Spinal cord (tissue), 10 donors: ENCODE data around the gene TFF1. TPM values are rescaled to one million over a fixed set of nuclear protein-coding genes. Genes with fewer than 3 reads are reported as not detected.

Experiments
- DNase-seq, 6 donors: peaks; one replicate each; pipeline versions ENCODE4 v3.0.0 to v3.0.0-alpha.2; 2013 to 2015; ENCODE audit warnings: low spot score in 6 of 6, low read depth in 4 of 6
- H3K27ac ChIP-seq: one replicate; pipeline ENCODE4 v1.5.1; 2013; ENCODE audit warnings: low read depth, low read length, control low read depth
- H3K27me3 ChIP-seq: one replicate; pipeline ENCODE4 v1.6.1; 2013; ENCODE audit warnings: low read length; ENCODE audit not compliant: control insufficient read depth, insufficient read depth
- H3K36me3 ChIP-seq: one replicate; pipeline ENCODE4 v1.6.1; 2013; ENCODE audit warnings: low read length; ENCODE audit not compliant: control insufficient read depth, insufficient read depth
- H3K4me1 ChIP-seq: one replicate; pipeline ENCODE4 v1.6.1; 2013; ENCODE audit warnings: low read length; ENCODE audit not compliant: control insufficient read depth, insufficient read depth
- H3K4me3 ChIP-seq: one replicate; pipeline ENCODE4 v1.5.1; 2013; ENCODE audit warnings: low read depth, low read length, control low read depth
- H3K9me3 ChIP-seq: one replicate; pipeline ENCODE4 v1.6.1; 2013; ENCODE audit warnings: low read length; ENCODE audit not compliant: control insufficient read depth, insufficient read depth
- WGBS: methylation state at CpG from one replicate; pipeline ENCODE4 v1.1.5; 2013; ENCODE audit warnings: missing lambda C conversion rate; ENCODE audit not compliant: insufficient coverage; 5-methylcytosine and 5-hydroxymethylcytosine counted together
- polyA plus RNA-seq, 2 donors: library from polyadenylated mRNA; unstranded; fragments of 120-200 nt; gene quantifications; one replicate each; pipeline ENCODE4 v1.2.1, GENCODE V29; 2013; ENCODE audit not compliant: insufficient read length in 2 of 2
- total RNA-seq, 2 donors: library from RNA; depleted of rRNA in 1 of 2; stranded (reverse); fragments of 120-200 nt in 1 of 2; fragments of >200 nt in 1 of 2; gene quantifications; one replicate each; pipeline versions ENCODE4 v1.2.3 to v1.2.4, GENCODE V29; 2013 to 2014
- donor health status: healthy.

Gene TFF1
- total and polyA plus RNA-seq, 4 donors, result not detected

DNA sequence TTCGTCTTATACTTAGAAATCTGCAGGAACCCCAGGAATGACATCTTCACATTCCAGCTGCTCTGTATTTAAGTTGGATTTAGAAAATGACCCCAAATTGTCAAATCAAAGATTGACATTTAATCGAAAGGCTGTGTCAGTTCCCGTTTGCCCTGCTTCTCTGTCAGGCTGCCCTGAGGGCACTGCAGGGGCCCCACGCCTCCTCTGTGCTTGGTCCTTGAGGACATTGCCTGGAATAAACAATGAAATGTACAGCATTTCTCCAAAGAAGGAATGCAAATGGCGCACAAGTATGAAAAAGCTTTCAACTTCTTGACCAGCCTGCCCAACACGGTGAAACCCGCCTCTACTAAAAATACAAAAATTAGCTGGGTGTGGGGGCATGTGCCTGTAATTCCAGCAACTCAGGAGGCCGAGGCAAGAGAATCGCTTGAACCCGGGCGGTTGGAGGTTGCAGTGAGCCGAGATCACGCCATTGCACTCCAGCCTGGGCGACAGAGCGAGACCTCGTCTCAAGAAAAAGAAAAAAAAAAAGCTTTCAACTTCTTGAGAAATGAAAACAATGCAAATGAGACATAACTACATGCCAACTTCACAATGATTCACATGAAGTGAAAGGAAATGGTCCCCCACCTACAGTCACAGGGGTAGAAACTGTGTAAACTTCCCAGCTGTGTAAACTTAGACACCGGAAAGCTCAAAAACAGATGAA, 26.6 kb upstream of the TFF1 start:
- 86% methylated on average over 10 of the region's 17 CpGs for WGBS
- peaks cover 12% of the 10 kb centered on the region for H3K4me1 ChIP-seq
- H3K9me3 ChIP-seq, result no peaks in the 10 kb centered on the region

DNA sequence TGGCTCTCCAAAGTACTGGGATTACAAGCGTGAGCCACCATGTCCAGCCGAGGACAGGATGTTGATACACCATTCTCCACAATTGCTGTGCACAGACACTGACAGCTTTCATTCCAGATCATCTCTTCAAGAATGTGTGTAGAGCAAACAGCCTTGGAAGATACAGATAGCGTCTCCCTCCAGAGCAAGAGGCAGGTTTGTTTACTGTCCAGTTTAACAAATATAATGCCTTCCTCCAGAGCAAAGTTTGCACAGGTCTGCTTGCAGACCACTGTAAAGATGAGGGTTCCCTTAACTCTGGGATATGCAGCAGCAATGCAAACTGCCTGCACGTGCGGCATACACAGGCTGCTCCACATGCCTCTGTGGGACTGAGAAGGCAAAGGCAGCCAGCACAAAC, 25.0 kb upstream of the TFF1 start:
- Histone ChIP-seq H3K4me1 (peaks cover 9% of the 10 kb centered on the region), H3K4me3 (no peak overlapping the region), H3K27me3 (no peaks in the 10 kb centered on the region), H3K9me3 (no peaks in the 10 kb centered on the region), H3K36me3 (no peaks in the 10 kb centered on the region), H3K27ac (no peak overlapping the region)
- DNase-seq, result no peak
- 96% methylated on average over 4 of the region's 5 CpGs for WGBS

More for the DNA sequence above, 26.6 kb upstream of the TFF1 start:
- H3K27ac ChIP-seq, result no peak overlapping the region
- no peak overlapping the region for H3K4me3 ChIP-seq
- H3K27me3 ChIP-seq, result no peaks in the 10 kb centered on the region
- DNase-seq, result no peak
- no peaks in the 10 kb centered on the region for H3K36me3 ChIP-seq

DNA sequence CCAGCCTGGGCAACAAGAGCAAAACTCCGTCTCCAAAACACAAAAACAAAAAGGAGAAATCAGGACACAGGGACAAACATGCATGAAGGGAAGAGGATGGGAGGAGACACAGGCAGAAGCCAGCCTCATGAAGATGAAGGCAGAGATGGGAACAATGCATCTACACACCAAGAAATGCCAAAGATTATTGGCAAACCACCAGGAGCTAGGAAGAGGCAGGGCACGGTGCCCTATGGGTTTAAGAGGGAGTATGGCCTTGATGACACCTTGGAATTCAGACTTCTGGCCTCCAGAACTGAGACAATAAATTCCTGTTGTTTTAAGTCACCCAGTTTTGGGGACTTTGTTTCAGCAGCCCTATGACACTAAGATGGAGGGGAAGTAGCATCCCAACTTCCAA, 24.4 kb upstream of the TFF1 start:
- no peaks in the 10 kb centered on the region for H3K27me3 ChIP-seq
- H3K27ac ChIP-seq, result no peak overlapping the region
- H3K9me3 ChIP-seq, result no peaks in the 10 kb centered on the region
- DNase-seq, result no peak
- no peak overlapping the region for H3K4me3 ChIP-seq
- no peaks in the 10 kb centered on the region for H3K36me3 ChIP-seq
- WGBS, result 83% methylated on average over 1 of the region's 2 CpGs
- H3K4me1 ChIP-seq, result peaks cover 9% of the 10 kb centered on the region

DNA sequence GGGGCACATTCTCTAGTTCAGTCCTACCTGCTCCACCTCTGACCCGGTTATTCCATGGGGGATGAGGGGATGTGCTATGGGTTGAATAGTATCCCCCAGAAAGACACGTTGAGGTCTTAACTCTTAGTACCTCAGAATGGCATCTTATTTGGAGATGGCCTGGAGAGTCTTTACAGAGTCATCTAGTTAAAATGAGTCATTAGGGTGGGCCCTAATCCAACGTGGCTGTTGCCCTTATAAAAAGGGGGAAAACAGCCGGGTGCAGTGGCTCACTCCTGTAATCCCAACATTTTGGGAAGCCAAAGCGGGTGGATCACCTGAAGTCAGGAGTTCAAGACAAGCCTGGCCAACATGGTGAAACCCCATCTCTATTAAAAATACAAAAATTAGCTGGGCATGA, 23.9 kb upstream of the TFF1 start:
- Histone ChIP-seq H3K27me3 (no peaks in the 10 kb centered on the region), H3K9me3 (no peaks in the 10 kb centered on the region), H3K27ac (no peak overlapping the region), H3K4me1 (peaks cover 9% of the 10 kb centered on the region), H3K36me3 (no peaks in the 10 kb centered on the region), H3K4me3 (no peak overlapping the region)
- no peak for DNase-seq
- 40% methylated on average over 1 of the region's 5 CpGs for WGBS

DNA sequence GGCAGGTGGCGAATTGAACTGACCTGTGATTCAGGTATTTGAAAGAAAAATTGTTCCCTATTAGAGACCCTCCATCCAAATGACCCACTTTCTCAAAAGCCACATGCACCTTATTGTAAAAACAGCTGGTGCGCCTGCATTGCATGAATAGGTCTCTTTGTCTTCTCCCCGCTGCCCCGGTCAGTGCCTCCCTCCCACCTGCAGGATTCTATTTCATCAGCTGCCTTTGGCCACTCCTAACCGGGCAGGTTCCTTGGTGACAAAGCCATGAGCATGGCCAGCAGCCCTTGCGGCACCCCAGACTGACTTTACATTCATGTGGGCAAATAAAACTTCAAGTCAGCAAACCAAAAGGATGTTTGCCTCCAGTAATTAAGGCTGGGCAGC, 23.1 kb upstream of the TFF1 start:
- Histone ChIP-seq H3K4me3 (no peak overlapping the region), H3K36me3 (no peaks in the 10 kb centered on the region), H3K4me1 (peaks cover 9% of the 10 kb centered on the region), H3K9me3 (no peaks in the 10 kb centered on the region), H3K27ac (no peak overlapping the region), H3K27me3 (no peaks in the 10 kb centered on the region)
- DNase-seq, result no peak
- 35% methylated on average over 5 of the region's 6 CpGs for WGBS

DNA sequence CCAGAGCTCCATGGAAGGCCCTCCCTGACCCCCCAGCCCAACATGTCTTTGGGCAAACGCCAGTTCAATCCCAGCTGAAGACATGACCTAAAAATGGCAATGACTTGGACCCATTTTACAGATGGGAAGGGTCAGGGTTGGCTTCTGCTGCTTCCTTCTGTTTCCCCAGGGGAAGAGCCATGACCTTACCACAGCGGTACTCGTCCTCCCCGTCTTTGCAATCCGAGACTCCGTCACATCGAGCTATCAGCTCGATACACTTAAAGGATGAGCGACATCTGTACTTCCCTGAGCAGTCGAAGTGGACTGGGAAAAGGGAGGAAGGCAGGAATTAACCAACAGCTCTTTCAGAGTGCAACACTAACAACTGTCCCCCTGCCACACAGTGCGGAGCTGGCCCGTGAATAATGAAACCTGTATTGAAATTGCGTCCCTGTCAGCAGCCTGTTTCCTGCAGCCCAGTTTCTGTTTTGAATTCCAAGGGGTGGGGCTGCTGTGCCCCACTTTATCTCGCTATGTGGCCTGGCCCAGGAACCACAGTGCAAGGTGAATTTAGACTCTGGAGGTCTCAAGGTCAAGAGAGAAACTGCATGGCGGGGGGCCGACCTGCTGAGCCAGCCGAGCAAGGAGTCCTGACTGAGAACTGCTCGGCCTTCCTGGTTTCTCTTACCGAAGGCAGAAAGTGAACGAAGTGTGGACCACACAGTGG, 22.6 kb upstream of the TFF1 start:
- WGBS, result 57% methylated on average over 7 of the region's 20 CpGs
- no peak overlapping the region for H3K27ac ChIP-seq
- H3K27me3 ChIP-seq, result no peaks in the 10 kb centered on the region
- H3K9me3 ChIP-seq, result no peaks in the 10 kb centered on the region
- no peak for DNase-seq
- no peaks in the 10 kb centered on the region for H3K36me3 ChIP-seq
- H3K4me1 ChIP-seq, result peaks cover 9% of the 10 kb centered on the region
- no peak overlapping the region for H3K4me3 ChIP-seq

DNA sequence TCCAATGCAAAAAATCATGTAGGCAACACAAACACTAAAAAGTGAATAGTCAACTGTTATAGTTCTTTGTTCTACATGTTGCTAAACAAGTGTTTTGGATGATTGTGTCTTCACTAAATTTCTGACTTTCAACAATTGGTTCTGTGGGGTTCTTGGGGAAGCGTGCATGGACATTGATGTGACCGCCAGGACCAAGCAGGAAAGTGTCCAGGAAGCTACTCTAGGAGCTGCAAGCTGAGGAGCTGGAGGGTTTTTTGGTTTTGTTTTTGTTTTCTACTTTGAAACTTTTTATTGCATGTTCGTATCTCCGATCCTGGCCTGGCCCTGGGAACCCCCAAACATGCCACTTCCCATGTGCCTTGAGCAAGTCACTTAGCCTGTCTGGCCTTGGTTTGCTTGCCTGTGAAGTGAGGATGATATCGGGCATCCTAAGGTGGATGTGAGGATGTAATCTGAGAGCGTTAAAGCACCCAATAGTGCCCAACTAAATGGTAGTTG, 21.6 kb upstream of the TFF1 start:
- H3K9me3 ChIP-seq, result no peaks in the 10 kb centered on the region
- peaks cover 9% of the 10 kb centered on the region for H3K4me1 ChIP-seq
- H3K36me3 ChIP-seq, result no peaks in the 10 kb centered on the region
- no CpG with 5 or more reads among the region's 6 CpGs for WGBS
- DNase-seq, result no peak
- H3K27me3 ChIP-seq, result no peaks in the 10 kb centered on the region
- no peak overlapping the region for H3K27ac ChIP-seq
- no peak overlapping the region for H3K4me3 ChIP-seq

DNA sequence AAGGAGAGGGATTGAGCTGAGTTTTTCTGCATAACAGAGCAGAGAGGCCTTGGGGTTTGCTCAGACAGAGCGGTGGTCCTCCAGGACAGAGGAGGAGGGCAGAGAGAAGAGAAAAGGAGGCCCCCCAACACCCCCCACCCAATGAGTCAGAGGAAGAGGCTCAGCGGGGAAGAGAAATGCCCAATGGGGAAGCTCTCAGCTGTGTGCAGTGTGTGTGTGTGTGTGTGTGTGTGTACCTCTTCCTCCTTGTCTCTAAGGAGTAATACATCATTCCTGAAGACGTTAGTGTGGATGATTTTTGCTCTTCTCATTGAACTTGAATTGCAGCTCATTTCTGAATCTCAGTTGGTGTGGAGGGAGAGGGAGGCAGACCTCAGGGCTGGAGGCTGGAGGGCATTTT, 20.8 kb upstream of the TFF1 start:
- WGBS, result no CpG with 5 or more reads among the region's 3 CpGs

DNA sequence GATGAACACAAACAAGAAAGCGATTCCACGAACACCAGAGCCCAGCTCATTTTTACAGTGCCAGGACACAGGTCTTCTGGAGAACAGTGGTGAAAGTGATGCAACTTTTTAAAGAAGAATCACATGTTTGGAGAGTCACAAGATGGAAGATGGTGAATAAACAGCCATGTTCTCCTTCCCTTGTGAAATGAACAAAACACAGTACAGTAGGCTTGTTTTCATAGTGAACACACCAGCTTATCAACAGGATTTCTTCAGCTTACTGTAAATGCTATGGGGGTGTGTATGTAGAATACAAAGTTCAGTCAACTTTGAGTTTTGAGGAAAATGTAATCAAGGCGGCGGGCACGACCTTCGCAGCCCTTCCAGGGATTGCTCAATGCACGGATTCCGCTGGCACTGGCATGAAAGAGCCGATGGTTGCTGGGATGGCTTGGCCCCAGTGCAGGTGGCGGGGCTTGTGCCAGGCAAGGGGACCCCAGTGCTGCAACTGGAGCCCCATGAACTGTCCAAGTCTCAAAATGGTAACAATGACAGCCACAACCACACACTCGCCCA, 19.8 kb upstream of the TFF1 start:
- H3K9me3 ChIP-seq, result no peaks in the 10 kb centered on the region
- H3K36me3 ChIP-seq, result no peaks in the 10 kb centered on the region
- peaks cover 9% of the 10 kb centered on the region for H3K4me1 ChIP-seq
- H3K27ac ChIP-seq, result no peak overlapping the region
- H3K27me3 ChIP-seq, result no peaks in the 10 kb centered on the region
- H3K4me3 ChIP-seq, result no peak overlapping the region
- 95% methylated on average over 10 of the region's 11 CpGs for WGBS
- DNase-seq, result no peak

More for the DNA sequence above, 20.8 kb upstream of the TFF1 start:
- Histone ChIP-seq H3K4me1 (peaks cover 9% of the 10 kb centered on the region), H3K27ac (no peak overlapping the region), H3K4me3 (no peak overlapping the region), H3K27me3 (no peaks in the 10 kb centered on the region), H3K36me3 (no peaks in the 10 kb centered on the region), H3K9me3 (no peaks in the 10 kb centered on the region)
- peak in 1 of 6 donors; percentile 9 for DNase-seq
